Activated T-helper 1 cell treated with anti-CD3 and anti-CD28 coated beads, Interleukin-2, amount 50 U/mL, for 16 hours (primary cell): ENCODE data around the gene FAAP20.

Source experiments
- DNase-seq, 2 donors: peaks; one replicate each; pipeline ENCODE4 v3.0.0-alpha.2; 2020; ENCODE audit warnings: low read depth in 1 of 2, low spot score in 1 of 2

FAAP20 gene

DNA sequence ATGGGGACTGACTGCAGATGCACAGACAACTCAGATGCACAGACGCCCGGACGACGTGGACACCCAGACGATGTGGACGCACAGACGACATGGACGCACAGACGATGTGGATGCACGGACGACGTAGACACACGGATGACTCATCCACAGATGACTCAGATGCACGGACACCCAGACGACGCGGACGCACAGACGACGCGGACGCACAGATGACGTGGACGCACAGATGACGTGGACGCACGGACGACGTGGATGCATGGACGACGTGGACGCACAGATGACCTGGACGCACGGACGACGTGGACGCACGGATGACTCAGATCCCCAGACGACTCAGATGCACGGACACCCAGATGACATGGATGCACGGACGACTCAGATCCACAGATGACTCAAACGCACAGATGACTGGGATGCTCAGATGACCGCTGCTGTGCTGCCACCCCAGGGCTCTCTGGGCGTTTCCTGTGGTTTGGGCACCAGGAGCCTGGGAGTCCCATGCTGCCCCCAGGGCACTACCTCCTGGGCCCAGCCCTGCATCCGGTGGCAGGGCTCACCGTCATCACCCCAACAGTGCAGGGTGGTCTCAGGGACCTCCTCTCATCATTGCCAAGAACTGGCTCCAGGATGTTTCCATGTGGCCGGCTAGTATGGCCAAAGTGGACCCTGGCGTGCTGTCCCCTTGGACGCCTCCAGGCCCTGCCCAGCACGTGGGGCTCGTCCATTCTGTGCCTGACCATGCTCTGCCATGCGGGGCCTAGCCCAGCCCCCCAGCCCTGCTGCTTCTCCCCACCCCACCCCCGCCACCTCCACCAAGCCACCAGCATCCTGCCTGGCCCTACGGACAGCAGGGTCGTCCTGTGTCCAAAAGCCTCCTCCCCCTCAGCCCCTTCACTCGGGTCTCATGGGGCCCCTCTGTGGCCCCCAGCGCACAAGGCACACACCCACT, 14.0 kb downstream of the FAAP20 start:
- DNase-seq, result no peak

DNA sequence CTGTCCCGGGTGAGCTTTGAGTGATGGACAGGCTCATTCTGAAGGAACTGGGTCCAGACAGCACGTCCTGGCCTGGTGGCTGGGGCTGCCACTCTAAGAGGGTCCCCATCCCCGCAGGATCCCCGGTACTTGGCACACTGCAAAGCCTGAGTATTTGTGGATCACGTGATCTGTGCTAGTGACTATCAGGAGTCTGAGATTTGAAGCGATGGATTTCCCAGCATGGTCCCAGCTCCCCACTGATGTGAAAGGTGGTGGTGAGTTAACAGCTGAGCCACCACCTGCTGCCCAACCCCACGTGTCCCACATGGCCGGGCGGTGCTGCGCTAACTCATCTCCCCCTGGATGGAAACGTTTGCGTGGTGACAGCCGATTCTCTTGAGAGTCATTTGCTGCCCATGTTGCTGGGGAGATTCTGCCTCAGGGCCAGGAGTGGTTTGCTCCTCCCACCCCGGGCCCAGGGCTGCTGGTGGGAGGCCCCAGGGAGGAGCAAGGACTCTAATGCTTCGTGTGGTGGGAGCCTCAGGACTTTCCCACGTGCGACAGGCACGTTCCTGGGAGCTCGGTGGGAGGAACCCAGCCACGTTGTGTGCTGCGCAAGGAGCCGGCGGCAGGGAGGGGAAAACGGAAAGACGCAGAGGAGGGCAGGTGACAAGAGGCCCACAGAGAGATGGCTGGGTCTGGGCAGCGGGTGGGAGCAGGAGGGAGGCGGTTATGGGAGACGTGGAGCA, 15.1 kb downstream of the FAAP20 start:
- no peak for DNase-seq

DNA sequence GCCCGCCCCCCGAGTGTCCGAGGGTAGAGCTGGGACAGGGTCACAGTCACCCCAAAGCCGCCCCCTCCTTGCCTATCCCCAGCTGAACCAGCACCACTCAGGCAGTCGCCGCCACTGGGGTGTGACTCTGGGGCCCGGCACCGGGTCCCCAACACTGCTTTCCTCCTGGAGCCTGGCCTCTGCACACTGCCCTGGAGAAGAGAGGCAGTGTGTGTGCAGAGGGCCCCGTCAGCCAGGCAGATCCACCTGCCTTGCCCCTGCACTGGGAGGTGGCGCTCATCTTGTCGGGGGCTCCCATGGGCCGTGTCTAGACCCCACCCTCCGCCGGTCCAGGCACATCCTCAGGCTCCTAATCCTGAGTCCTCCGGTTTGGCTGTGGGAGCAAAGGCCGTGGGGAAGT, 15.7 kb downstream of the FAAP20 start:
- DNase-seq, result no peak

- DNase-seq, result no peak
Measured at GRCh38 chr1:2177946-2178538, 16.5 kb downstream of the FAAP20 start.

DNA sequence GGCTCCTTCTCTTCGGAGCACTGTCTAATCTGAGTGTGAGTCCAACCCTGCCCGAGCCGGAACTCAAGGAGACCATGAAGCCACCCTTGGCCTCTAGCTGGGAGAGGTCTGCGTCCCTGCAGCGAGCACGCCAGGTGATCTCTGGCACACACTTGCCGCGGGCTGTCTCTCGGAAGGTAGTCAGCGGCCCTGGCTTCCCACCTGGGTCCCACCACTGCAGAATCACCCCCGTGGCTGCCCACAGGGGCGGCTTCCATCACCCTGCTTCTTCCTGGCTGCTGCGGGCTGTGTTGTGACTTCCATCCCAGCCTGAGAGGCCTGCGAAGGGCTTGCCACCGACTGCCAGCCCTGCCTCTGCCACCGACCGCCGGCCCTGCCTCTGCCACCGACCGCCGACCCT, 17.0 kb downstream of the FAAP20 start:
- DNase-seq, result no peak

DNA sequence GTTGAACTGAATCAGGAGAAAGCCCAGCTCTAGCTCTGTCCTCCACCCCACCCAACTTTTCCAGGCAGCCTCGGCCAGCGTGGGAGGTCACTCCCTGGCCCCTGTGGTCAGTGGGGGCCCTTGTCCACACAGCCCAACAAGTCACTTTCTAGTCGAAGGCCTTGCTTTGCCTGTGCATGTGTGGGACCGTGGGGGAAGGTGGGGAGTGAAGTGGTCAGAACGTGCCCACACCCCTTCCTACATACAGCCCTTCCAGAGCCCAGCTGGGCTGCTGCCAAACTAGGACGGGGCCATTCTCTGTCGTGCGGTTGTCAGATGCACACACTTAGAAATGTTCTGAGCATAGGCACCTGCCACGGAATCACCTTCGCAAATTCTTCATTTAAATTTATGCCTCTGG, 18.0 kb downstream of the FAAP20 start:
- DNase-seq, result no peak

GRCh38 chr1:2175681-2176454, 18.7 kb downstream of the FAAP20 start:
- no peak for DNase-seq

GRCh38 chr1:2175055-2175414, 19.5 kb downstream of the FAAP20 start:
- no peak for DNase-seq

DNA sequence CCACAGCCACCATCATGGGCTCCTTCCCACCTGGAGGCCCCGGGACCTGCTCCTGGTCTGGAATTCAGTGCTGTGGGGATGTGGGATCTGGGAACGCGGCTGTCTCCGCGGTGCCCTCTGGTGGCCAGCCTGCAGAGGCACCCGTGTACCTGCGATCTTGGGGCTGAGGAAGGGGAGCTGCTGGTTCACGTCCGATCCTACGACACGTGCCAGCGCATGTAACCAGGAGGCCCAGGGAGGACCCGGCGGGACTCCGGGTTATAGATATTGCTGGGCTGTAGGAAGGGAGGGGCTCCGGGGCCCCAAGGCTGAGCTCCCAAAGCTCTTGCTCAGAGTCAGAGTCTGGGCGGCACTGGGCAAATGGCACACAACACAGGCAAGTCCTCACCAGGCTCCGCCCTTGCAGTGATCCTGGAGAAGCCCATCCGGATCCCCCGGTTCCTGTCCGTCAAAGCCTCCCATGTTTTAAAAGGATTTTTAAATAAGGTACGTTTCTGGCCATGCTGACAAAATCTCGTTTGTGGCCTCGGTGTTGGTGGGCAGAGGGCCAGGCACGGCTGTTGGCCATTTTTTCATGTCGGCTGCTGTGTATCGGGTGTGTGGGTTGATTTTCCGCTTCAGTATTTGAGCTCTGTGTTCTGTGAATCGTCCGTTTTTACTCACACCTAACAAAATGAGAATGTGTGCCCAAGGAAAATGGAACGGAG, 20.1 kb downstream of the FAAP20 start:
- DNase-seq, result no peak

GRCh38 chr1:2173546-2174347, 20.8 kb downstream of the FAAP20 start:
- no peak for DNase-seq

GRCh38 chr1:2172551-2173146, 21.9 kb downstream of the FAAP20 start:
- no peak for DNase-seq

DNA sequence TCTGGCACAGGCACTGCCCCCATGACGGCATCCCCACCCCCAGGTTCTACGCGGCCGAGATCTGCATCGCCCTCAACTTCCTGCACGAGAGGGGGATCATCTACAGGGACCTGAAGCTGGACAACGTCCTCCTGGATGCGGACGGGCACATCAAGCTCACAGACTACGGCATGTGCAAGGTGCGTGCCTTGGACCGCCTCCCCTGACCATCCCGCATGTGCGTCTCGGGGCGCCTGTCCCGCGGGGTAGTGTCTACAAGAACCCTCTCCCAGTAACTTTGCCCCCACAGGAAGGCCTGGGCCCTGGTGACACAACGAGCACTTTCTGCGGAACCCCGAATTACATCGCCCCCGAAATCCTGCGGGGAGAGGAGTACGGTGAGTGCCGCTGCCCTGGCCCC, 22.6 kb downstream of the FAAP20 start:
- DNase-seq, result no peak

- DNase-seq, result no peak
Measured at GRCh38 chr1:2170211-2170610, 24.4 kb downstream of the FAAP20 start.

GRCh38 chr1:2169200-2169836, 25.3 kb downstream of the FAAP20 start:
- no peak for DNase-seq

GRCh38 chr1:2168535-2168934, 26.0 kb downstream of the FAAP20 start:
- DNase-seq, result no peak

DNA sequence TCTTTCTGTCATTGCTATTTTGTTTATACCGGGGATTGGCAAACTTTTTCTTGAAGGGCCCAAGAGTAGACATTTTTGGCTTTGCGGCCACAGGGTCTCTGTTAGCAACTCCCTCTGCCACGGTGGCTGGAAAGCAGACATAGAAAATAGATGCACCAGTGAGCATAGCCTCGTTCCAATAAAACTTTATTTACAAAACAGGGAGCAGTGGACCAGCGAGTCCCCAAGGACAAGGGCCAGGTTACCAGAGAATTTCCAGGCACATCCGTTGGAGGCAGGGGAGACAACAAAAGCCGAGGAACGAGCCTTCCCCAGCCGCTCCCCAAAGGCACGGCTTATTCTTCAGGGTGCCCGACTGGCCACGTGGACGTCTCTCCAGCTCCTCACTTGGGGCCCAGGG, 26.5 kb downstream of the FAAP20 start:
- no peak for DNase-seq

DNA sequence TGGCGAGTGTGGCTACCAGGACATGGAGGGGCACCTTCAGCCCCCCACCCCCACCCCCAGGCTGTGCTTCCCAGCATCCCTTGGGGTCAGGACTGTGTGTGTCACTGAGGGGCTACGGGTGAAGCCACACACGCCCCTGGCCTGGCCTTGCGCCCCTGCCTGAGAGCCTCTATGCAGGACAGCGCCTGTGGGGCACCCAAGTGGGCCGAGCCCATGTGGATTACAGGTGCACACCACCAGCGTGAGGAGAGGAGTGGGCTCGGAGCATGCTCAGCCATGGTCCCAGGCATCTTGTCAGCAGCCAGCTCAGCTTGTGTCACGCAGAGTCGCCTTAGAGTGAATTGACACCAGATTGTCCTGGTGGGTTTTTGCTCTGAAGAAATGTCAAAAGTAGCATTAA, 27.9 kb downstream of the FAAP20 start:
- no peak for DNase-seq

DNA sequence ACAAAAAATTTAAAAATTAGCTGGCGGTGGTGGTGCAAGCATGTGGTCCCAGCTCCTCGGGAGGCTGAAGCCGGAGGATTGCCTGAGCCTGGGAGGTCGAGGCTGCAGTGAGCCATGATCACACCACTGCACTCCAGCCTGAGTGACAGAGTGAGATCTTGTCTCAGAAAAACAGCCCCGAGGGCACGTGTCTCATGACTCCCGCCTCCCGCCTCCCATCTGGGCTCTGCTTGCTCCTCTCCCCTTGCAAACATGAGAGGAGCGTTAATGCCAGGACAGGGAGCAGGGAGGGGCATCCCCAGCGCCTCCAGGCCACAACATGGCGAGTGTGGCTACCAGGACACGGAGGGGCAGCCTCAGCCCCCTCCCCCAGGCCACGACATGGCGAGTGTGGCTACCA, 28.3 kb downstream of the FAAP20 start:
- DNase-seq, result no peak

GRCh38 chr1:2165646-2166045, 28.9 kb downstream of the FAAP20 start:
- DNase-seq, result no peak
